Measurements from ENCODE around the gene ASB3.
"Not testable (repeated sequence)": the region's sequence is repeated elsewhere in the genome, so short reads cannot be mapped to it uniquely, and the experiment has no call there.

The ASB3 gene

DNA sequence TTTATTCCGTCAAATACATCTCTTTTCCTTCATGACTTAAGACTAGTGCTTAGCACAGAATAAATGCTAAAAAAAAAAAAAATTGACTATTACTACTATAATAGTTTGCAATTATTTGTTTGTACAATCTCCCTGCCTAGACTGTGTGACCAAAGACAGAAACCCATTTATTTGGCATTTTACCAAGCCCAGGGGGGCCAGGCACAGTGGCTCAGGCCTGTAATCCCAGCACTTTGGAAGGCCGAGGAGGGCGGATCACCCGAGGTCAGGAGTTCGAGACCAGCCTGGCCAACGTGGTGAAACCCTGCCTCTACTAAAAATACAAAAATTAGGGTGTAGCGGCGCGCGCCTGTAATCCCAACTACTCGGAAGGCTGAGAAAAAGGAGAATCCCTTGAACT lies 1.4 kb downstream of the ASB3 start:
- no peak for DNase-seq

DNA sequence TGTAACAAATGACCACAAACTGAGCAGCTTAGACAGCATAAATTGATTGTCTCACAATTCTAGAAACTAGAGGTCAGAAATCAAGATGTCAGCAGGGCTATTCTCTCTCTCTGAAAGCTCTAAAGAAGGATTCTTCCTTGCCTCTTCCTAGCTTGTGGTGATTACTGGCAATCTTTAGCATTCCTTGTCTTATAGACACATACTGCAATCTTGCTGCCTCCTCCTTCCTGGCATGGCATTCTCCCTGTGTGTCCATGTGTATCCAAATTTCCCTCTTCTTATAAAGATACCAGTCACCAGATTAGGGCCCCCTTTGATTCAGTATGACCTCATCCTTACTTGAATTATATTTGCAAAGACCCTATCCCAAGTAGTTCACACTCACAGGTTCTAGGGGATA lies 2.3 kb downstream of the ASB3 start:
- no peak for DNase-seq

DNA sequence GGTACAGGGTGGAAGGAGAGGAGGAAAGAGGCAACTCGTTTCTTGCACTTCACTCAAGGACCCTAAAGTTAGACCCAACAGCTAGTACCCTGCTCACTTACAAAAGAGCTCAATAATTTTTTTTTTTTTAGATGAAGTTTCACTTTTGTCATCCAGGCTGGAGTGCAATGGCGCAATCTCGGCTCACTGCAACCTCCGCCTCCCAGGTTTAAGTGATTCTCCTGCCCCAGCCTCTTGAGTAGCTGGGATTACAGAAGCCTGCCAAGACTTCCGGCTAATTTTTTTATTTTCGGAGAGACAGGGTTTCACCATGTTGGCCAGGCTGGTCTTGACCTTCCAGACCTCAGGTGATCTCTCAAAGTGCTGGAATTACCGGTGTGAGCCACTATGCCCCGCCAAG lies 4.1 kb downstream of the ASB3 start:
- no peak for DNase-seq

DNA sequence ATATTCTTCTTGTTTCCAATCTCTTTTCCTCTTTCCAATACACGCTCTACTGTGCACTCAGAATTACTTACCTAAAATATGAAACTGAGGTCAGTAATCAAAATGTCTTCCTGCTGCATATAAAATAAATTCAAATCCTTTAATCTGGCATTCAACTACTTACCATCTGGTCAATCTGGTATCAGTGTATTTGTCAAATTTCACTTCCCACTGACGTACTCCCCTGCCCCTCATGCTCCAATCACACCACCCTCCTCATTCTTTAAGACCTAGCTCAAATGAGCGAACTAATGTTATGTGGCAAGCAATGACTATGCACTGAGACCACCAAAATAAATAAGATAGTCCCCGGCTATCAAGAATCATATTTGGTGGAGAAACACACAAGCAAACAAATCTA lies 6.7 kb downstream of the ASB3 start:
- no peak for DNase-seq

DNA sequence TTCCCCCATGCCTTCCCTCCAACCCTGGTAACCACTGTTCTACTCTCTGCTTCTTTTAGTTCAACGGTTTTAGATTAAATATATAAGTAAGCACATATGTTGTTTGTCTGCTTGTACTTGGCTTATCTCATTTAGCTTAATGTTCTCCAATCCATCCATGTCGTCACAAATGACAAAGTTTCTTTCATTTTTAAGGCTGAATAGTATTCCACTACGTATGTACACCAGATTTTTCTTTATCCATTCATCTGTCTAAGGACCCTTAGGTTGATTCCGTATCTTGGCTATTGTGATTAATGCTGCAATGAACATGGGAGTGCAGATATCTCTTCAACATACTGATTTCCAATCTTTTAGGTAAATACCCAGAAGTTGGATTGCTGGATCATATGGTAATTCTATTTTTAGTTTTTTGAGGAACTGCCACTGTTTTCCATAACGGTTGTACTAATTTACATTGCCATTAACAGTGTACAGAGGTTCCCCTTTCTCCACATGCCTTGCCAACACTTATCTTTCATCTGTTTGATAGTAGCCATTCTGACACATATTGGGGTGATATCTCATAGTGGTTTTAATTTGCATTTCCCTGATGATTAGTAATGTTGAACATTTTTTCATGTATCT lies 8.1 kb downstream of the ASB3 start:
- no peak for DNase-seq

DNA sequence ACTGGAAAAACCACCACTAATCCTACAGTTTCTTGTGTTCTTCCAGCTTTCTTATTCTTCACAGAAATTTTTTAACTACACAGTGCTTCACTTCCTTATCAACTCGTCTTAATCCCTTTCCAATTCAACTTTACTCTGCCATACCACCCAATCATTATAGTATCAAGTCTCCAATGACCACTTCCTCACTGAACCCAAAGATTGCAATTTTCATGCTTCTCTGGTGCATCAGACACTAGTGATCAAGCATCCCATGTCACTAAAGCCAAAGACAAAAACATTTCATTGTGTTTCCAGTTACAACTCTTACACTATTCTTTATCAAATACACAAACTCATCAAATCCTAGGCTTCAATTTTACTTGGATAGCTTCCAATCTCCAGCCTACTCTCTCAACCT lies 9.6 kb downstream of the ASB3 start:
- no peak for DNase-seq

DNA sequence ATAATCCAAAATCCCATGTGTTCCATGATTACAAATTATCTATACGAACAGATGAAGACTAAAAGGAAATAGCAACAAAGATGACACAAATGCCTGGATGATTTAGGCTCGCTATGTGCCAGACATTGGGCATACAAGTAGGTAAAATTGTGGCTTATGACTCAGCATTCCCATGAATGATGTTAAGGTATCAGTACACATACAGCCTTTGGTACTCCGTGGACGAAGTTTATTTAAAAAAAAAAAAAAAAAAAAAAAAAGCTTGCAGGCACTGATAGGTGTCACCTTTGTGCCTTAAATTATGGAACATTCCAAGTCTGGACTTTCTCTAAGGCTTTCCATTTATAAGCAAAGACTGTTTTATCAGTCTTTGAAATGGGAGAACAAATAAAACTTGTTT lies 16.5 kb downstream of the ASB3 start:
- DNase-seq, result no peak

DNA sequence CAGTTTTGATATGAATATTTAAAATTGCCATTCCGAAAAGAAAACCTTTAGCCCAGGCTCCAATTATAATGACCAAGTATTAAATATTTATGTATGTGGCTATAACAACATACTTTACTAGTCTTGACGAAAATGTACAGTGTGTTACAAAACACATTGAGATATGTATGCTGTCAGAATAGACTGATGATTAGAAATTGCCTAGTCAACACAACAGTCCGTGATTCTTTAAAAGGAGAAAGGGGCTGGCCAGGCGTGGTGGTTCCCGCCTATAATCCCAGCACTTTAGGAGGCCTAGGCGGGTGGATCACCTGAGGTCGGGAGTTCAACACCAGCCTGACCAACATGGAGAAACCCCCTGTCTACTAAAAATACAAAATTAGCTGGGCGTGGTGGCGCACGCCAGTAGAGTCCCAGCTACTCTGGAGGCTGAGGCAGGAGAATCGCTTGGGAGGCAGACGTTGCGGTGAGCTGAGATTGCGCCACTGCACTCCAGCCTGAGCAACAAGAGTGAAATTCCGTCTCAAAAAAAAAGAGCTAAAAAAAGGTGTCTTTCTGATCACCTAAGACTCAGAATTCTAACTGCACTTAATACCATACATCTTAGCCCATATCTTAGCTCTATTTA lies 17.3 kb downstream of the ASB3 start:
- DNase-seq, result no peak

DNA sequence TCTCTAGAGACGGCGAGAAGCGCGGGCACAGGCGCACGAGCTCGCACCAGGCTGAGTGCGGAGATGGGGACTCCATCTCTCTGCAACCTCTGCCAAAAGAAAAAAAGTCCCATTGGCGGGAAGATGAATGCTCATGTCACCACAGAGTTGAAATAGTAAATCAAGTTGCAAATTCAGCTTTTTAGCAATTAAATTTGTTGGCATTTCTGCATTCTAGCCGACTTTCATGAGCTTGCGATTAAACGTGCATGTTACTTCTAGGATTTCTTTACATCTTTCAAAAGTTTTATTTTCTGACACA lies 18.6 kb downstream of the ASB3 start:
- no peak for DNase-seq

DNA sequence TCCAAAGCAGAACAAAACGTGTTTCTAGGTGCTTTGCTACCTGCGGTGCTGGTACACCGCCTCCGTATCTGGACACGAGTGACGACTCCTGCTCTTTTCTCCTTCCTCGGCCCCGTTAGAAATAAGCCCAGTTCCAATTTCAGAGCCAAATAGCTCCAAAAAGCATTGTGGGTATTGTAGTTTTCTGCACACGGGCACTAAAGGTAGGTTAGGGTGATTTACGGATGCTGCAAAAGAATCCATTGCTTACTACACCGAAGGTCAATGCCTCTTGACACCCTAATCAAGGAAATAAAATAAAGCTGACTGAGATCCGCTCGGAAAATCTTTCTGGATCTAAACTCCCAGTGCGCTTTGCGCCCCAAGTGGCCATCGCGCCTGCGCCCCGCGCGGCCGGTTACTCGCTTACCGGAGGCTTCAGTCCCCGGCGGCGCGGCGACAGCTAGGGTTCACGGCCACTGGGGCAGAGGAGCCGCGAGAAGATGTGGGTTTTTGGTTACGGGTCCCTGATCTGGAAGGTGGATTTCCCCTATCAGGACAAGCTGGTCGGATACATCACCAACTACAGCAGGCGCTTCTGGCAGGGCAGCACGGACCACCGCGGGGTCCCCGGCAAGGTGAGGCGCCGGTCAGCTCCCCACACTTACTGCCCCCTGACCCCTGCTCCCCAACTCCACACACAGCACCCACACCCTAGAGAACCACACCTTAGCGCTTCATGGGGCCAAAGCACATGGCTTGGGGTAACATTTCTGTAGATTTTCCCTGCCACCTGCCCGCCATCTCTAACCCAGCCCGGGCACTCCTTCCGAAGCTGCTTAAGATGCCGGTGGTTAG lies 19.1 kb downstream of the ASB3 start, which contains the start of gene CHAC2:
CHAC2 (plus strand) TSS at position 400 of the 837 bp plus-strand sequence; CDS start at position 483, 83 bp downstream.
- peak; percentile 81 for DNase-seq

DNA sequence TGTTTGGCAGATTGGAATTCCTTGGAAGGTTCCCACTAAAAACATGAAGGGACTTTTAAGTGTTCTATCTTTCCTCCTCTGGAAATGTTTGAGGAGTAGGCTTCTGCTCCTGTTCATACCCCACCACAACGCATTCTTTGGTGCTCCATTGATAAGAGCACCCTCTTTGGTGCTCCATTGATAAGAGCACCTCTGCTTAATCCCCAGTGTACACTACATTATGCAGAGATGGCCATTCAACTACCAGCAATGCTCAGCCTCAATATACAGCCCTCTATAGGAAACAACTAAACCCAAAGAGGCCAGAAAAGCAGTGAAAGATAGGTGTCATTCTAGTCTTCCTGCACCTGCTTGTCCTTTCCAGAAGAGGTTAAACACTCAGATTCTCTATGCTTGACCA lies 21.0 kb downstream of the ASB3 start:
- DNase-seq, result no peak

DNA sequence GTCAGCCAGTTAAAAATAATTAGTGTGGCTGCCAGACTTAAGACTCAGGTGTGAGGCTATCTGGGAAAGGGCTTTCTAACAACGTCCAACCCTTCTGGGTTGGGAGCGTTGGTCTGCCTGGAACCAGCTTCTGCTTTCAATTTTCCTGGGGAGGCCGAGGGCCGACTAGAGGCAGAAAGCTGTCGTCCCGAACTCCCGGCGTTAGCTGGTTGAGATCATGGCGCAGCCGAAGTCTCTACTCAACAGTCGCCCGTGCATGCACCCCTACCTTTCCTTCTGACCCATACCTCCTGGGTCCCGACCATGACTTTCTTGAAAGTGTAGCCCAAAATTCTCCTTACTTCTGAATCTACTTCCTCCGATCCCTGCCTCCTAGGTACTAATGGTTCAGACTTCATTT lies 29.5 kb downstream of the ASB3 start:
- DNase-seq, result not testable (repeated sequence)

DNA sequence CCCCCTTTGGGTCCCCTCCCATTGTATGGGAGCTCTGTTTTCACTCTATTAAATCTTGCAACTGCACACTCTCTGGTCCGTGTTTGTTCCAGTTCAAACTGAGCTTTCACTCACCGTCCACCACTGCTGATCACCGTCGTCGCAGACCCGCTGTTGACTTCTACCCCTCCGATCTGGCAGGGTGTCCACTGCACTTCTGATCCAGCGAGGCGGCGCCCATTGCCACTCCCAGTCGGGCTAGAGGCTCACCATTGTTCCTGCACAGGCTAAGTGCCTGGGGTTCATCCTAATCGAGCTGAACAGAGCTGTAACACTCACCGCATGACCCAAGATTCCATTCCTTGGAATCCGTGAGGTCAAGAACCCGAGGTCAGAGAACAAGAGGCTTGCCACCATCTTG lies 30.1 kb downstream of the ASB3 start:
- no peak for DNase-seq

DNA sequence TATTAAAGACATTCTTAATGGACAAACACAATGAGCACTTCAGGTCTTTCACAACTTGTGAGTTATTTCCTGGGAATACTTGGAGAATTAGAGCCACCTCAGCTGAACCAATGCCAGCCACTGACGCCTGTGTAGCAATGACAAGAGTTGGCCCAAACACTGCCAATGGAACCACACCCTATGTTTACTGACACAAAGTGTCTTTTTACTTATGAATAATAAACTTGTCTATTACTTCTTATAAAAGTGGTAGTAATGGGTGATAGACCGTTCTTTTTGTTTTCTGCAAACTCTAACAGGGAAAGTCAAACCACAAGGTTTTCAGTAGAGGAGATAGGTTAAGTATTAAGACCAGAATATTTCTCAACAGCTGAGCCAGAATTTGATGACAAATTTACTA lies 31.6 kb downstream of the ASB3 start:
- DNase-seq, result no peak

DNA sequence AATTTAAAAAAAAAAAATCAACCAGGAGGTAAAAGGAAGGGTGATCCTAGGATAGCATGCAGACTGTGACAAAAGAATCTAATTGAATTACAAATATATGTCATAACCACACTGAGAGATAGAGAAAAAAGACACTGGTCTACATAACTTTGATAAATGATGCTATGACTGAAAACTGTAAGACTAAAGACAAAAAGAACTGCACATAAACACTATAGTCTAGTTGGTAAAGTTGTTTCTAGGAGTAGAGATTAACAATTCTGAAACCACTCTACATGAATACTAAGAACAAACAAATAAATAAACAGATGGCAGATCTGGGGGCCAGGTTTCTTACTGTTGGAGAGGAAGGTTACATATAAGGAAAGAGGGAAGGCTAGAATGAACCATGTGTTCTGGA lies 33.7 kb downstream of the ASB3 start:
- DNase-seq, result no peak

DNA sequence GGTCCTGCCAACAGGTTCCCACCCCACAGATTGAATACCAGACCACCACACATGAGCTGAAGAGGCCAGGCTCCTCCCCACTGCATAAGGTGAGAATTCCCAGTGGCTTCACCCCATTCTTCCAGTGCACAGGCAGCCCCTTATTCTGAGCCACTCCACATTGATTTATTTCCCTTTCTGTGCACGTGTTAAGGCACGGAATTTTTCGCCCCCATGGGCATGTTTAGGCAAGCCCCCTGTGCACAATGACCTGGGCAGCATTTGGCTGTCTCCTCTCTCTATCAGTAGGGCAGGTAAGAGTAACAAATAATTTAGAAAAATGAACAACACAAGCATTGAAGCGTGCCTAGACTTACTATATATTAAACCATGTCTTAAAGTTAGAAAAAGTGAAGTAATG lies 34.4 kb downstream of the ASB3 start:
- no peak for DNase-seq

DNA sequence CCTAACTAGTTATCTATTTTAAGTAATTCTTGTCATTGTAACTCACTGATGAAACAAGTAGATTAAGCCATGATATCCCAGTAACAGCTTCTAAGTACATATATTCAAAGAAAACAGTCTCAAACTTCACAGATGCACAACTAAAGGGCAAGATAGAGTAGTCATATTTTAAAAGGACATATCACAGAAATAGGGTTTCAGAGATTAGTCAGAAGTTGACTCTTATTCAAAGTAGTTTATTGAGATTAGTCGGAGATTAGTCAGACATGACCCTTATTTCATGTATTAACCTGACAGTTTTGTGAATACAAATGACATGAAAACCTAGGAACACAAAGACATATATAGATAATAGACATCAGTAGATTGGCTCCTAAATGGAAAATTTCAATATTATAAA lies 35.0 kb downstream of the ASB3 start:
- no peak for DNase-seq

DNA sequence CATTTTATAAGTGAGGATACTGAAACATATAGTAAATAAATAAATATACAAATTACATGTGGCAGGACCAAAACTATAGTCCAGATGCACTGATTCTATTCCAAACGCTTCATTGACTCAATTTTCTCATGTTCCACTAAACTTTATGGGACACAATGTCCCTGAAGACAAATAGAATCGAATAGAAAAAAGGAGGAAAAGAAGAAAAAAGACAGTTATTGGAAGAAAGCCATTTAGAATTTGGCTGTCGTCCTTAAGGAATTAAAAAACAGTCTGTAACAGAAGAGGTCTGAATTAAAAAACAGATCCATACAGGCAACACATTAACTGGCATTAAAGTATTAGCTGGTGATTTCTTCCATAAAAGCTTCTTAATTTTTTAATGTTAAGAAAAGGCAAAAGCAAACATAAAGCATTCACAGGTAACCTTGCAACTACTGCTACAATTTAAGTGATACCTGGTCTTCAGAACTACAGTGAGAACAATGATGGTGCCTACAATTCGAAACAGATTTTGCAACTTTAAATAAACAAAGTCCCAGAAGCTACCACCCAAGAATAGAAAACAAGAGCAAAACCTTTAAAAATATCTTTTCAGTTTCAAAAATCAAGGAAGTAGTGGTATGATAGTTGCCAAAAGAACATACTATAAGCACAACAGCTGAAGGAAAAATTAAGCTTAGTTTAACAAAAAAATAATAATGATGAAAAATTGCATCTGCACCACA lies 36.5 kb downstream of the ASB3 start:
- no peak for DNase-seq

DNA sequence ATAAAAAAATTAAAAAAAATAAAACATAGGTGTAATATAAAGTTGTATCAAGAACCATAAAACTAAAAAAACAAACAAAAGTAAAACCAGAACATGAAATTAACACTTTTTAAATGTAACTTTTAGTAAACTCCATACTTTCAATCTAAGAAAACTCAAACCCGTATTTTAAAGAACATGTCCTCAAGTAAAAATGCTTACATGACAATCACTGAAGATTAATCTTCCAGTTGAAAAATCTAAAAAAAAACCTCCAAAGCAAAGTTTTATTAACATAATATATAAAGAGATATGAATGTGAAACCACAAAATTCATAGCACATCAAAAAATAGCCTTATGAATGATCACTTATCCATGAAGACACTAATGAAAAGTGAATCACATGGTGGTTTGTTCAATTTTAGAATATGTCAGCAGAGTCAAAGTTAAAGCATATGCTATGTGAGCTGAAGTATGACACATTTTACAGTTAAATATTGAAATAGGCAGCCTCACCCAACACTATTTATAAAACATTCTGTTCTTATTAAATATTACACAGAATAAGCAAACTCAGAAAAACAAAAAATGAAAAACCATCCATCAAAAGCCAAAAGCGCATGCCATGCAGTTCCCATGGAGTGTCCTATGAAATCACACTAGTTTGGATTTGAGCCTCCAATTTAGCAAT lies 42.2 kb downstream of the ASB3 start:
- no peak for DNase-seq

DNA sequence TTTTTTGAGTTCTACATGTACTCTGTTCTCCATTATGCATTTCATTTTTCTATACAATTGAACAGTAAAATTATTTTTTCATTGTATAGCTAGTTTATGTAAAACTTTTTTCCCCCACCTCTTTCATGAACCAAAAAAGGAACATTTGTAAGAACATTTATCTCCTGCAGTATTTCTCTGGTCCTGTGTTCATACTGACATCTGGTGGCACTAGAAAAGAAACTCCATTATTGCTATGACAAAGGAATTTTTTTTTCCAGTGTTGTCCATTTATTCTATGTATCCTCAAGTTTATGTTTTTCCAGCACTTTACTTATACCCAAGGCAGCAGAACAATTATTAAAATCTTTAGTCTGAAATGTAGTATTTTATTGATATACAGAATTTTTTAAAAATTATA lies 46.6 kb downstream of the ASB3 start:
- DNase-seq, result no peak

DNA sequence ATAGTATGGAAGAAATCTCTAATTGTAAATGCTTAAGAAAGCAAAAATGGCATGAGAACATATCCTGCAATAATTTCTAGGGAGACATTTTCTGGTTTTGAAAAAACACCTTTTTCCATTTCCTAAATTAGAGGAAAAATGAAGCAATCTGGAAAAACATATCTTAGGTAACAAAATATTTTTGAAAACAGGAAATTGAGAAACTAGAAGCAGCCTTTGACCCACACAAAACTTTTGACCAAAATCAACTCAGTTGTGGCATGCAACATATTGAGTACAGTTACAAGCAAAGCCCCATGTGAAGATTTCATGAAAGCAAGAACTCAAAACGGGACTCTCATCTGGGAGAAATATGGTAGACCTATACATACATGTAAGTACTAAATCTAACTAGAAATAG lies 47.7 kb downstream of the ASB3 start:
- no peak for DNase-seq

DNA sequence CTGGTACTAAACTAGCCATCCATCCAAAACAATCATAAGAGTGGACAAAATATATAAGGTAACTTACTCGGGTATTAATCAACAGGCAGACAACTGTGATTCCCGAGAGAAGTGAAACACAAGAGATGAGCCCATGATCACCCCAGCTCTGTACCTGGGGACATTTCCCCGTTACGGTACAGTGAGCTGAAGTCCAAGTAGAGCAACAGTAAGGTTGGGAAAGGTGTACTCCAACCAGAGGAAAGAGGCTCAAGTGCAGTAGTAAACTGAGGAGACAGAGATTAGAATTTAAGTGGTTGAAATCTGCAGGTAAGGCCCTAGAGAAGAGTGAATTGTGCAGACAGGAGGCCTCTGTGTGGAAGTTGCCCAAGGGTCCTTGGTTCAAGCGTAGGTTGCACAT lies 49.7 kb downstream of the ASB3 start:
- DNase-seq, result no peak

DNA sequence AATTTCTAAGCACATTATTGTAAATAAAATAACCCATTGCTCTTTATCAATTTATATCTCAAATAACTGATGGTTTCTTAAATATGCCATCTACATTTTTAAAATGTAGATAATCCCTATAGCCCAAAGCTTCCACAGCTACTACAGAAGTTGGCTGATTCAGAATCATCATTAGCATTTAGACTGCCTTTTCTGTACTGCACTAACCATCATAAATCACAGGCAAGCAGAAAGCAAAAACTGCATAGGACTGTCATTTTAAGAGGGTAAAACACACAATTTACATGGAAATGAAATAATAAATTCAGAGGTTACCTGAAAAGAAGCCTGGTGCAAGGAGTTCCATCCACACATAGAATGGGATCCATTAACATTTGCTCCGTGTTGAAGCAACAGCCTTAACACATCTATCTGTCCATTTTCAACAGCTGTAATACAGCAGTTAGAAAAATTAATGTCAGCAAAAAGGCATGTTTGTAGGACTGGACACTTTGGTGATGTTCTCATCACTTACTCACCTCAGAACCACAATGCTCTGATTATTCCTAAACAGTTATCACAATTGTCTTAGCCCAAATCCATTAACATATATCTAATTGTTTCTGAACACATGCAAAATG lies 57.5 kb downstream of the ASB3 start:
- no peak for DNase-seq
